Measurements from ENCODE around the gene TTC9. TPM values are rescaled to one million over a fixed set of nuclear protein-coding genes. Genes with fewer than 3 reads are reported as not detected.

Gene TTC9
- 5.8 and 7.3 TPM in 2 replicates for total RNA-seq

GRCh38 chr14:70641548-70642302 is at the start of gene TTC9:
Gene TTC9, plus strand, starts transcription at chr14:70641916. Its CDS starts 214 bp downstream, at chr14:70642130.

DNA sequence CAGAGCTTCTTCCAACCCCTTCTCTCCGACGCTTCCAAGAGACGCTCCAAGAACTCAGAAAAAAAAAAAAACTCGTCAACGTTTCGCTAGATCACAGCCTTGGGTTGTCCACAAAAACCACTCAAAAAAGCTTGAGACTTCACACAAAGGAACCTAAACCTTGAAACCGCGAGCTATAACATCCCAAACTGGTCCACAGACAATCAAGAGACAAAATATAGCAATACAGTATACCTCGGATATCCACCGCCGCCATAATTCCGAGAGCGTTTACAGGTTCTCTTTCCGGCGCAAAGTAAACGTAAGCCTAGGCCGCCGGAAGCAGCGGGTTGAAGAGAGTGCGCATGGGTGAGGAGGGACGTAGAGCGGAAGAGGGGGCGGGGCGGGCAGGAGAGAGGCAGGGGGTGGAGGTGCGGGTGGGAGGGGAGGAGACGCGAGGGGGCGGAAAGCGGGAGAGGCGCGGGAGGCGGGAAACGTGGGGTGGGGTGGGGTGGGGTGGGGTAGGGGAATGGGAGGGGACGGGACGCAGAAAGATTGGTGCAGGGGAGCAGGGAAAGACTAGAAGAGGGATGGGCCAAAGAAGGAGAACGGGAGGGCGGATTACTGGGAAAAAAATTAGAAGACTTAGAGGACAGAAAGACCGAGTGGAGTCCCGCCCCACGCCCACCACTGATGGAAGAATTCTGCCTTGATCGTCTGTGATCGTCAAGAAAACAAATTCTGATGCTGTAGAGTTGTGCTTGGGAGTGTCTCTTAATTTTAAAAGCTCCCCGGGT is 41.1 kb upstream of the TTC9 start, which contains the start of gene MED6:
TSS of gene MED6 (minus strand) at position 274 of the 776 bp plus-strand sequence. CDS start at position 256, 18 bp downstream.

Other genes with a start within 250 kb of the TTC9 start
- 9.9 and 23.6 TPM in 2 replicates for gene SYNJ2BP, start 224.8 kb upstream of the TTC9 start, total RNA-seq
- gene ADAM21, start 189.7 kb upstream of the TTC9 start, total RNA-seq: under 0.01 and 0.14 TPM in 2 replicates
- 0.68 and 2.5 TPM in 2 replicates for gene ADAM20, start 106.9 kb upstream of the TTC9 start, total RNA-seq
- 39.6 and 39.7 TPM in 2 replicates for gene MED6, start 41.3 kb upstream of the TTC9 start, total RNA-seq
- gene MAP3K9, start 167.6 kb downstream of the TTC9 start, total RNA-seq: 12.6 and 29.6 TPM in 2 replicates

Data from nasal cavity respiratory epithelium epithelial cell of viscerocranial mucosa (primary cell).